ENCODE results near the gene DIAPH1. TPM values are rescaled to one million over a fixed set of nuclear protein-coding genes. Genes with fewer than 3 reads are reported as not detected.

DIAPH1 gene
- total RNA-seq, 1 experiment from 2014 or later: 56.2 TPM

DNA sequence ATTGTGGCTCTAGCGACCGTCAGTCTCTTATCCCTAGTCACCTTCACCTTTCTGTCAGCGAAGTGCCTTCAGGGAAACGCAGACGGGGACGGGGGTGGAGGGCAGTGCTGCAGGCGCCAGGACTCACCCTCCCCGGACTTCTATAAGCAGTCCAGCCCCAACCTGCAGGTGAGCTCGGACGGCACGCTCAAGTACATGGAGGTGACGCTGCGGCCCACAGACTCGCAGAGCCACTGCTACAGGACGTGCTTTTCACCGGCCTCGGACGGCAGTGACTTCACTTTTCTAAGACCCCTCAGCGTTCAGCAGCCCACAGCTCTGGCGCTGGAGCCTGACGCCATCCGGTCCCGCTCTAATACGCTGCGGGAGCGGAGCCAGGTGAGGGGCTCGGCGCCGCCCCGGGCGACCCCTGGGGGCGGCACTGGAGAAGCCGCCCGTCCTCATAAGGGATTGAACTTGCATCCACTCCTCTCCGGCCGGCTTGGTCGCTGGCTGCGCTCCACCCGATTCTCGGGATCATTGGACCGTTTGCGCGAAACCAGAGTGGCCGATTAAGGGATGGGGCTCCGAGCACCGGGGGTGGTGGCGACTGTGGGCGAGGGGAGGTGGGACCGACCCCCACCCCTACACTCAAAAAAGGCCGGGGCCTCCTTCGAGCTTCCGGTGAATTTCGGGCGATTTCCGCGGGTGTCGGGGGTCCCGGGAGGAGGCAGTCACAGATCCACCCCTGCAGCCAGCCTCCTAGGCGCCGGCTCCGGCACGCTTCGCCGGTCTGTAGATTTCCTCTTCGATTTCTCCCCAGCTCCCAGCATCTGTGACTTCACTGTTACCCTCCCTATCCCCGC lies 127.3 kb downstream of the DIAPH1 start:
- Histone ChIP-seq H3K4me3 (no peak overlapping the region), H3K9me3 (replicated peaks) (0 out of 2 replicates have a peak, but pooled peaks cover 3% of the 10 kb centered on the region), H3K36me3 (peaks cover 69% of the 10 kb centered on the region), H3K27me3 (no peaks in the 10 kb centered on the region), H3K27ac (no peak overlapping the region), H3K4me1 (peaks cover 29% of the 10 kb centered on the region)
- DNase-seq: no peak

DNA sequence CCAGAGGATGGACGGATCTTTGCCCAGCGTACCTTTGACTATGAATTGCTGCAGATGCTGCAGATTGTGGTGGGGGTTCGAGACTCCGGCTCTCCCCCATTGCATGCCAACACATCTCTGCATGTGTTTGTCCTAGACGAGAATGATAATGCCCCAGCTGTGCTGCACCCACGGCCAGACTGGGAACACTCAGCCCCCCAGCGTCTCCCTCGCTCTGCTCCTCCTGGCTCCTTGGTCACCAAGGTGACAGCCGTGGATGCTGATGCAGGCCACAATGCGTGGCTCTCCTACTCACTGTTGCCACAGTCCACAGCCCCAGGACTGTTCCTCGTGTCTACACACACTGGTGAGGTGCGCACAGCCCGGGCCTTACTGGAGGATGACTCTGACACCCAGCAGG lies 128.0 kb downstream of the DIAPH1 start:
- Histone ChIP-seq H3K9me3 (replicated peaks) (0 out of 2 replicates have a peak, but pooled peaks cover 3% of the 10 kb centered on the region), H3K4me1 (peaks cover 23% of the 10 kb centered on the region), H3K27me3 (no peaks in the 10 kb centered on the region), H3K27ac (no peak overlapping the region), H3K36me3 (peaks cover 74% of the 10 kb centered on the region), H3K4me3 (no peak overlapping the region)
- DNase-seq: no peak

DNA sequence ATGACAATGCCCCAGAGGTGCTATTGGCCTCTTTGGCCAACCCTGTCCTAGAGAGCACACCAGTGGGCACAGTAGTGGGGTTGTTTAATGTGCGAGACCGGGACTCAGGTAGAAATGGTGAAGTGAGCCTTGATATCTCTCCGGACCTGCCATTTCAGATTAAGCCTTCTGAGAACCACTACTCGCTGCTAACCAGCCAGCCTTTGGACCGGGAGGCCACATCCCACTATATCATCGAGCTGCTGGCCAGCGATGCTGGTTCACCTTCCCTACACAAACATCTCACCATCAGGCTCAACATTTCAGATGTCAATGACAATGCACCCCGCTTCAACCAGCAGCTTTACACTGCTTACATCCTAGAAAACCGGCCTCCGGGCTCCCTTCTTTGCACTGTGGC lies 128.5 kb downstream of the DIAPH1 start:
- Histone ChIP-seq H3K4me1 (peaks cover 18% of the 10 kb centered on the region), H3K36me3 (peaks cover 79% of the 10 kb centered on the region), H3K27me3 (no peaks in the 10 kb centered on the region), H3K27ac (no peak overlapping the region), H3K4me3 (no peak overlapping the region), H3K9me3 (replicated peaks) (0 out of 2 replicates have a peak, but pooled peaks cover 3% of the 10 kb centered on the region)
- DNase-seq: no peak

DNA sequence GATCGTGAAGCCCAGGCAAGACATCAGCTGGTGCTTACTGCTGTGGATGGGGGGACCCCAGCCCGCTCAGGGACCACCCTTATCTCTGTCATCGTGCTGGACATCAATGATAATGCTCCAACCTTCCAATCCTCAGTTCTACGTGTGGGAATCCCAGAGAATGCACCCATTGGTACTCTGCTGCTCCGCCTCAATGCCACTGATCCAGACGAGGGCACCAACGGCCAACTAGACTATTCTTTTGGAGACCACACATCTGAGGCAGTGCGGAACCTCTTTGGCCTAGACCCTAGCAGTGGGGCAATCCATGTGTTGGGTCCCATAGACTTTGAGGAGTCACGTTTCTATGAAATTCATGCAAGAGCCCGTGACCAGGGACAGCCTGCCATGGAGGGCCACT lies 129.0 kb downstream of the DIAPH1 start:
- no peak overlapping the region for H3K4me3 ChIP-seq
- 0 out of 2 replicates have a peak, but pooled peaks cover 3% of the 10 kb centered on the region for H3K9me3 ChIP-seq (replicated peaks)
- H3K27me3 ChIP-seq: no peaks in the 10 kb centered on the region
- no peak for DNase-seq
- H3K4me1 ChIP-seq: peaks cover 14% of the 10 kb centered on the region
- no peak overlapping the region for H3K27ac ChIP-seq
- peaks cover 83% of the 10 kb centered on the region for H3K36me3 ChIP-seq

DNA sequence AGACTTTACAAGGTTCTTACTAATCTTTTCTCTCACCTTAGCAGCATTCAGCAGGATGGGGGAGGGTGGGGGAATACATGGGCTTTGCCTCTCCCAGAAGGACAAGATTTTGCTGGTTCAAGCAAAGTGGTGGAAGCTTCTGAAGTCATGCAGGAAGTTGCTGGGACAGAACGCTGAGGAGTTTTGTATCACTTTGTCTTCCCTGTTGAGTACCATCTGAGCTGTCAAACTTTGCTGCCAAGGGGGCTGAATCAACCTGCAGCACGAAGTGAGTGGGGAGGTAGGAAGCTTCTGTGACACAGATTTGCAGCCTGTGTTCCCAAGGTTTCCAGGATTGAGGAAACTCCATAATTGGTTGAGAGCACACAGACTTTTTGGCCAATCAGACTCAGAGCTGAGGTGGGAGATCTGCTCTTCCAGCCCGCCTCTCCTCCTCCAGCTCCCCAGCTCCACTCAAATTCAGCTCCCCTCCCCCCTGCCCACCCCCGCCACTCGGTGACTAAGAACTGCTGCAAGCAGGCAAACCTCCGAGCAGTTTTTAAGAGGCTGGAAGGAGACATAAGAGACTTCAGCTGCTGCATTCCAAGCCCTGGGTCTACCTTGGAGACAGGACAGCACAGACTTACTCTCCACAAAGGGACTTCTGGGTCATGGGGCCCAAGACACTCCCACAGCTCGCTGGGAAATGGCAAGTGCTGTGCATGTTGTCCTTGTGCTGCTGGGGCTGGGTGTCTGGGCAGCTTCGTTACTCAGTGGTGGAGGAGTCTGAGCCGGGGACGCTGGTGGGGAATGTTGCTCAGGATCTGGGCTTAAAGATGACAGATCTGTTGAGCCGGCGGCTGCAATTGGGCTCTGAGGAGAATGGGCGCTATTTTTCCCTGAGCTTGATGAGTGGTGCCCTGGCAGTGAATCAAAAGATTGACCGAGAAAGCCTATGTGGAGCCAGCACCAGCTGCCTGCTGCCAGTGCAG lies 129.9 kb downstream of the DIAPH1 start, which contains the start of gene PCDHGC5:
Gene PCDHGC5, plus strand, starts transcription at position 491 of the 971 bp plus-strand sequence. Its CDS starts 160 bp downstream, at position 651.
- Histone ChIP-seq H3K4me3 (no peak within 1 kb of the TSS), H3K27ac (no peak within 1 kb of the TSS), H3K27me3 (no peaks in the 10 kb centered on the region), H3K36me3 (peaks cover 83% of the 10 kb centered on the region), H3K4me1 (peaks cover 4% of the 10 kb centered on the region; the same call in 1 of the 2 replicates), H3K9me3 (replicated peaks) (peaks cover 6% of the 10 kb centered on the region; the same call in 1 of the 2 replicates)
- DNase-seq: no peak

DNA sequence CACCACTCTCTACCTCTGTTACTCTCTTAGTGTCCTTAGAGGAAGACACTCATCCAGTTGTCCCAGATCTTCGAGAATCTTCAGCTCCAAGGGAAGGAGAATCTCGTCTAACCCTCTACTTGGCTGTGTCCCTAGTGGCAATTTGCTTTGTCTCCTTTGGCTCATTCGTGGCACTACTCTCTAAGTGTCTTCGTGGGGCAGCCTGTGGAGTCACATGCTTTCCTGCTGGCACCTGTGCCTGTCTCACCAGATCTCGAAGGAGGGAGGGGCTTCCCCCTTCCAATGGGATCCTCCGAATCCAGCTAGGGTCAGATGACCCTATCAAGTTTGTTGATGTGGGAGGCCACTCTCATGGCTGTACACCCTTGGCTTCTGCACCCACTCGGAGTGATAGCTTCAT lies 131.7 kb downstream of the DIAPH1 start:
- H3K4me3 ChIP-seq: no peak overlapping the region
- peaks cover 99% of the 10 kb centered on the region for H3K36me3 ChIP-seq
- DNase-seq: no peak
- H3K4me1 ChIP-seq: no peaks in the 10 kb centered on the region
- H3K9me3 ChIP-seq (replicated peaks): peaks cover 13% of the 10 kb centered on the region
- no peaks in the 10 kb centered on the region for H3K27me3 ChIP-seq
- H3K27ac ChIP-seq: no peak overlapping the region

DNA sequence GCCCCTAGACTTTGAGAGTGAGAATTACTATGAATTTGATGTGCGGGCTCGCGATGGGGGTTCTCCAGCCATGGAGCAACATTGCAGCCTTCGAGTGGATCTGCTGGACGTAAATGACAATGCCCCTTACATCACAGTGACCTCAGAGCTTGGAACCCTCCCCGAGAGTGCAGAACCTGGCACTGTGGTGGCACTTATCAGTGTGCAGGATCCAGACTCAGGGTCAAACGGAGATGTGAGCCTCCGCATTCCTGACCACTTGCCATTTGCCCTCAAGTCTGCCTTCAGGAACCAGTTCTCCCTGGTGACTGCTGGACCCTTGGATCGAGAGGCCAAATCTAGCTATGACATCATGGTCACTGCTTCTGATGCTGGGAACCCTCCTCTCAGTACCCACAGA lies 132.7 kb downstream of the DIAPH1 start:
- no peaks in the 10 kb centered on the region for H3K27me3 ChIP-seq
- peaks cover 97% of the 10 kb centered on the region for H3K36me3 ChIP-seq
- no peak overlapping the region for H3K27ac ChIP-seq
- H3K4me1 ChIP-seq: no peaks in the 10 kb centered on the region
- H3K9me3 ChIP-seq (replicated peaks): peaks cover 17% of the 10 kb centered on the region
- no peak for DNase-seq
- H3K4me3 ChIP-seq: no peak overlapping the region

DNA sequence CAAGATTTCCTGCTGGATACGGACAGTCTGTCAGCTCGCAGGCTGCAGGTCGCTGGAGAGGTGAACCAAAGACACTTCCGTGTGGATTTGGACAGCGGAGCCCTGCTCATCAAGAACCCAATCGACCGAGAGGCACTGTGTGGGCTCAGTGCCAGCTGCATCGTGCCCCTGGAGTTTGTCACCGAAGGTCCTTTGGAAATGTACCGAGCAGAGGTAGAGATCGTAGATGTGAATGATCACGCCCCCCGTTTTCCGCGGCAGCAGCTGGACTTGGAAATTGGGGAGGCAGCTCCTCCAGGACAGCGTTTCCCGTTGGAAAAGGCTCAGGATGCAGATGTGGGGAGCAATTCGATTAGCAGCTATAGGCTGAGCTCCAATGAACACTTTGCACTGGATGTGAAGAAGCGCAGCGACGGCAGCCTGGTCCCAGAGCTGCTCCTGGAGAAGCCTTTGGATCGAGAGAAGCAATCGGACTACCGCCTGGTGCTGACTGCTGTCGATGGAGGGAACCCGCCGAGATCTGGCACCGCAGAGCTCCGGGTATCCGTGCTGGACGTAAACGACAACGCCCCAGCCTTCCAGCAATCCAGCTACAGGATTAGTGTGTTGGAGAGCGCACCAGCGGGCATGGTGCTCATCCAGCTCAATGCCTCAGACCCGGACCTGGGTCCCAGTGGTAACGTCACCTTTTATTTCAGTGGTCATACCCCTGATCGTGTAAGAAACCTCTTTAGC lies 133.3 kb downstream of the DIAPH1 start:
- no peak overlapping the region for H3K4me3 ChIP-seq
- H3K27me3 ChIP-seq: no peaks in the 10 kb centered on the region
- peaks cover 18% of the 10 kb centered on the region for H3K9me3 ChIP-seq (replicated peaks)
- H3K4me1 ChIP-seq: no peaks in the 10 kb centered on the region
- no peak overlapping the region for H3K27ac ChIP-seq
- no peak for DNase-seq
- peaks cover 97% of the 10 kb centered on the region for H3K36me3 ChIP-seq

DNA sequence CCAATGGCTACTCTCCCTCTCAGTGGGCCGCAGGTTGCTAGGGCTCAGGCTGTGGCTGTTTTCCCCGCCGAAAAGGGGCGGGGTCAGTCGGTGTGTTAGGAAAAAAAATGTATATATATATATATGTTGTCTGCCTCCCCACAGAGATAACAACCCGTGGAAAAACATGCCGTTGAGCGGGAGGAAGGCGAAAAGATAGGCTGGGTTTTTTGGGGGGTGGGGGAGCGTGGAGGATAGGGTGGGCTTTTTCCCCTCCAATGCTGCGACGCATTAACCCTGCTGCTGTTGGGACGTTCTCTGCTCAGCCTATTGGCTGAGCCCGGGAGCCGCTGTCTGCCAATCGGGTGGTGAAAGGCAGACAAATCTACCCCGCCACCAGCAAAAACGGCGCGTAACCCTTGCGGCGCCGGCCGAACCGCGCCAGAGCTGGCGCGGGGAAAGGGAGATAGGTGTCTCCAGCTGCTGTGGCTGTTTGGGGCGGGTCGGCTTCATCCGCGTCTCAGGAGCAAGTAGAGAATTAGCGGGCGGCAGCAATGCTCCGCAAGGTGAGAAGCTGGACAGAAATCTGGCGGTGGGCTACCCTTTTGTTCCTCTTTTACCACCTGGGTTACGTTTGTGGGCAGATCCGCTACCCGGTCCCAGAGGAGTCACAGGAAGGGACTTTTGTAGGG lies 134.0 kb downstream of the DIAPH1 start, which contains the start of gene PCDHGC4:
Gene PCDHGC4, plus strand, starts transcription at position 390 of the 671 bp plus-strand sequence. Its CDS starts 144 bp downstream, at position 534.
- H3K4me1 ChIP-seq: peaks cover 1% of the 10 kb centered on the region
- H3K27ac ChIP-seq: no peak within 1 kb of the TSS
- peaks cover 17% of the 10 kb centered on the region for H3K9me3 ChIP-seq (replicated peaks)
- H3K4me3 ChIP-seq: no peak within 1 kb of the TSS
- no peaks in the 10 kb centered on the region for H3K27me3 ChIP-seq
- peaks cover 97% of the 10 kb centered on the region for H3K36me3 ChIP-seq
- no peak for DNase-seq

DNA sequence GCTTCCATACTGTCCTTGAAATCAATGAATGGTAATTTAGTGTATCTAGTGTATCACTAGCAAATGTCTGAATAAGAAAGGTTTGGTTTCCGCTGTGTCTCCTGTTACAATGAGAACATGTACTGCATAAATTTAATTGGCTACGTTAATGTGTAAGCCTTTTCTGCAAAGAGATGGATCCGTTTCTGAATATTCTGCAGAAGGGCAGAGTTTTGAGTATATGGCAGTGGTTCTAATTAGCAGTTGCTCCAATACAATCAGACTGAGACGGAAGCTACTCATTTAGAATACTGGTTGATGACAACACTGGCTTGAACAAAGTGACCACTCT lies 134.5 kb downstream of the DIAPH1 start:
- Histone ChIP-seq H3K27me3 (no peaks in the 10 kb centered on the region), H3K27ac (no peak overlapping the region), H3K36me3 (peaks cover 97% of the 10 kb centered on the region), H3K4me1 (peaks cover 6% of the 10 kb centered on the region), H3K4me3 (no peak overlapping the region), H3K9me3 (replicated peaks) (peaks cover 15% of the 10 kb centered on the region)
- no peak for DNase-seq

DNA sequence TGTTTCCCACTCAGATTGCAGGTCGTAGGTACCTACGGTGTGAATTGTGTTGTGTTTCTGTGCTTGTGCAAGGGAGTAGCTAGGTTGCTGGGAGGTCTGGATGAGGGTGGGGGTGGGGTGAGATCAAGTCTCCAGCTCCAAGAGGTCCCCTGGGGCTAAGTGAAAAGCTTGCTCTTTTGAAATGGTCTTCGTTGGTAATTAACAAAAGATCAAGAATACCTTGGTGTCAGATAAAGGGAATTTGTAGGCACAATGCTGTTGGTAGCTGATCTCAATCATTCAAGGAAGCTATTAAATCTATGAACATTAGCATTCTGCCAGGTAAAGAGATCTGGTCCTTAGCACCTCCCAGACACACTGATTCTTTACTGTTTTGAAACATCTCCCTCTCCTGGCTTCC lies 134.9 kb downstream of the DIAPH1 start:
- Histone ChIP-seq H3K27ac (no peak overlapping the region), H3K36me3 (peaks cover 96% of the 10 kb centered on the region), H3K27me3 (no peaks in the 10 kb centered on the region), H3K9me3 (replicated peaks) (peaks cover 15% of the 10 kb centered on the region), H3K4me1 (peaks cover 10% of the 10 kb centered on the region), H3K4me3 (no peak overlapping the region)
- DNase-seq: no peak

DNA sequence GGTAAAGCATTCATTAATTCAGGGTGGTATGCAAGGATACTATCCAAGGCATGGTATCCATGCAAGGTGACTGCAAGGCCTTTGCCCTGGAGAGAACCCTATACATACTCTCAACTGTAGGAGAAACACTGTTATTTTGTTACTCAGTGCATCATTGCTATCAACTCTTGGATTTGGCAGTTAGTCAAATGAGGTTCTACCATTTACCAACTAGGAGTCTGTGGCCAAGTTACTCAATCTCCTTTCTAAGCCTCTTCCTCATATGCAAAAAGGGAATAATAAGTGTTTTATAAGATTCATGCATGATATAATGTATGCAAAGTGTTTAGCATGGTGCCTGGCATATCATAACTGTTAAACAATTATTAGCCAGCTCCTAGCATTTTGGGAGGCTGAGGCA lies 139.0 kb downstream of the DIAPH1 start:
- peaks cover 17% of the 10 kb centered on the region for H3K4me1 ChIP-seq

DNA sequence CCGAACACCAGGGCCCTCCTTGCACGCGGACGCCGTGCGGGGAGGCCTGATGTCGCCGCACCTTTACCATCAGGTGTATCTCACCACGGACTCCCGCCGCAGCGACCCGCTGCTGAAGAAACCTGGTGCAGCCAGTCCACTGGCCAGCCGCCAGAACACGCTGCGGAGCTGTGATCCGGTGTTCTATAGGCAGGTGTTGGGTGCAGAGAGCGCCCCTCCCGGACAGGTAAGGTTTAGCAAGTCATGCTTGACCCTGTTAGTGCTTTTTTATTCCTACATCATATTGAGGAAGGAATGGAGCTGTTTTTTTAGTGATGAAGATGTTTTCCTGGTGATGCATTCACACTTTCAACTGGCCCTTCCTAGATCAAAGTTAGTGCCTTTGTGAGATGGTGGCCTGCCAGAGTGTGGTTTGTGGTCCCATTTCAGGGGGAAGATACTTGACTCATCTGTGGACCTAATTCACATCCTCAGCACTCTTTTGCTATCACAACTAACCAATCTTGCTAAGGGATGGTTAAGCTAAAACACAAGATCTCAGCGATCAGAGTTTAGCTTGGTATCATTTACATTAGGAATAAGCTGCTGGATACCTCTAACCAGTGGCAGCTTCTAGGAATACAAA lies 140.4 kb downstream of the DIAPH1 start:
- DNase-seq: peak in 1 of 2 experiments; percentile 25
- Histone ChIP-seq H3K9me3 (replicated peaks) (peaks cover 10% of the 10 kb centered on the region; the same call in 1 of the 2 replicates), H3K4me3 (peak overlapping the region; percentile 70), H3K36me3 (peaks cover 50% of the 10 kb centered on the region), H3K27ac (no peak overlapping the region), H3K4me1 (peaks cover 17% of the 10 kb centered on the region), H3K27me3 (no peaks in the 10 kb centered on the region)

More for the DNA sequence above, 139.0 kb downstream of the DIAPH1 start:
- H3K27me3 ChIP-seq: no peaks in the 10 kb centered on the region
- H3K27ac ChIP-seq: no peak overlapping the region
- no peak overlapping the region for H3K4me3 ChIP-seq
- H3K36me3 ChIP-seq: peaks cover 64% of the 10 kb centered on the region
- no peak for DNase-seq
- peaks cover 15% of the 10 kb centered on the region for H3K9me3 ChIP-seq (replicated peaks)
